ENCODE data around the gene FAM118B.

FAM118B gene

DNA sequence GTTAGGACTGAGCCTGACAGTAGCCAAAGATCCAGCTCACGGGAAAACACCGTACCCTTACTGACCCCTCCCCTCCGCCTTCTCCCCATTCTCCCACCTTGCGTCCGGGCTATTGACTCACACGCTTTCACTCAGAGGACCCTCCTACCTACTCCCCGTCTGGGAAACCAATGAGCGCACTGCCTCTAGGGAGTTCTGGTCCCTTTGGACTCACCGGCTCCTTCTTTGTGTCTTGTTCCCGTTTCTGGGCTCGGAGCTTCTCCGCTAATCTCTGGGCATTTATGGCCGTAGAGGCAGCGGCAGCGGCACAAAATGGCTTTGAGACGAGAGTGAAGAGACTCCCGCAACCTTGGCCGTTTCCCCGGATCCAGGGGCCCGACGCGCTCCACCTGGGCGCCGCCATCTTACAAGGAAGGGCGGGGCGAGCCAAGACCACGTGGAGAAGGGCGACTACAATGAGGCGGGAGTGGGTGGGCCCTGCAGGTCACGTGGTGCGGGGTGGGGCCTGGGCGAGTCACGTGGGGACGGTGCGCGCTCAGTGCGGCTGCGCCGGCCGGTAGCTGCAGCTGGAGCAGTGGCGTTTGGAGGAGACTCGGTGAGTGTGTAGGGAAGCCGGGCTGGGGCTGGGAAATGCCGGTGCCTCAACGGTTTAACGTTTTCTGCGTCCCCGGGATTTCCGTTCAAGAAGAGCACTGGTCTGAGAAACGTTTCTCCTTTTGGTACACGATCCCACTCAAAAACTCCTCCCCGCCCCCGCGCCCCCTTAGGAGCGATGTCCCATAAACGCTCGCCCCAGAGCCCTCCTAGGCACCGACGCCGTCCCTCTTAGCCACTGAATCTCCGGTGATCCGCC lies at the start of gene FAM118B, which contains the start of gene RPUSD4:
TSS of gene FAM118B (plus strand) at position 547 of the 853 bp plus-strand sequence. CDS start 23,220 bp downstream, outside the sequence.
TSS of gene RPUSD4 (minus strand) at position 415 of the 853 bp plus-strand sequence. CDS start at position 403, 12 bp downstream.
- FAIRE-seq (no peak), DNase-seq (ENCODE audit: insufficient read length, low spot score) (peak; percentile 96)
- TF ChIP-seq, protein P1, sequence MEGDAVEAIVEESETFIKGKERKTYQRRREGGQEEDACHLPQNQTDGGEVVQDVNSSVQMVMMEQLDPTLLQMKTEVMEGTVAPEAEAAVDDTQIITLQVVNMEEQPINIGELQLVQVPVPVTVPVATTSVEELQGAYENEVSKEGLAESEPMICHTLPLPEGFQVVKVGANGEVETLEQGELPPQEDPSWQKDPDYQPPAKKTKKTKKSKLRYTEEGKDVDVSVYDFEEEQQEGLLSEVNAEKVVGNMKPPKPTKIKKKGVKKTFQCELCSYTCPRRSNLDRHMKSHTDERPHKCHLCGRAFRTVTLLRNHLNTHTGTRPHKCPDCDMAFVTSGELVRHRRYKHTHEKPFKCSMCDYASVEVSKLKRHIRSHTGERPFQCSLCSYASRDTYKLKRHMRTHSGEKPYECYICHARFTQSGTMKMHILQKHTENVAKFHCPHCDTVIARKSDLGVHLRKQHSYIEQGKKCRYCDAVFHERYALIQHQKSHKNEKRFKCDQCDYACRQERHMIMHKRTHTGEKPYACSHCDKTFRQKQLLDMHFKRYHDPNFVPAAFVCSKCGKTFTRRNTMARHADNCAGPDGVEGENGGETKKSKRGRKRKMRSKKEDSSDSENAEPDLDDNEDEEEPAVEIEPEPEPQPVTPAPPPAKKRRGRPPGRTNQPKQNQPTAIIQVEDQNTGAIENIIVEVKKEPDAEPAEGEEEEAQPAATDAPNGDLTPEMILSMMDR (IDR thresholded peaks at IDR 0.05; ENCODE audit: insufficient read depth, missing control alignments), result no peak

DNA sequence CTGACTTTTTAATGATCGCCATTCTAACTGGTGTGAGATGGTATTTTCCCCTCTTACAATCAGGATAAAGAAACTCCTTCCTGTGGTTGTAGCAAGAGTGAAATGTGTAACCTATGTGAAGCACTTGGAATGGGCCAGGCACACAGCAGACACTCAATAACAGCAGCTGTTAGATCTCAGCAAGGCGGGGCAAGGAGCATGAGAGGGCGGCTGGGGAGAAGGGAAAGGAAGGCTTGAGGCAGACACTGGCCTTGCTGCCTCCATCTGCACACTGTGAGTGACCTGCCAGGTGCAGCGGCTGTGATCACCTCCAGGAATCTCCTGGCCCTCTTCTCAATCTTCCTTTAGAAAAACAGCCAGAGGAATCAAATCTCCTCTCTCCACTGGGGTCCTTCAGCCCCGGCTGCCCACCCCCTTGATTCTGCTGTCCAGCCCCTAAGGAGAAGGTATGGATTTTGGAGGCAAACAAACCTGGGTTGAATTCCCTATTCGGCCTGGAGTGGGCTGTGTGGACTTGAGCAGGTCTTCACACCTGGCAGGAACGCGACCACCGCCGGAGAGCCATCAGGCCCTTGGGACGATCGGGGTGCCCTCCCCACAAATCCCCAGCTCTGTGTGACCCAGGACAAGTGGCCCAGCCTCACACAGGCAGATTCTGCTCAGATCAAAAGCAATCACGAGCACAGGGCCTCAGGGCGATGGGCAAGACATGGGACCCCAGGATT lies 49.1 kb upstream of the FAM118B start:
- FAIRE-seq (no peak), DNase-seq (ENCODE audit: insufficient read length, low spot score) (no peak)
- TF ChIP-seq, protein P1 (IDR thresholded peaks at IDR 0.05; ENCODE audit: insufficient read depth, missing control alignments), result no peak

DNA sequence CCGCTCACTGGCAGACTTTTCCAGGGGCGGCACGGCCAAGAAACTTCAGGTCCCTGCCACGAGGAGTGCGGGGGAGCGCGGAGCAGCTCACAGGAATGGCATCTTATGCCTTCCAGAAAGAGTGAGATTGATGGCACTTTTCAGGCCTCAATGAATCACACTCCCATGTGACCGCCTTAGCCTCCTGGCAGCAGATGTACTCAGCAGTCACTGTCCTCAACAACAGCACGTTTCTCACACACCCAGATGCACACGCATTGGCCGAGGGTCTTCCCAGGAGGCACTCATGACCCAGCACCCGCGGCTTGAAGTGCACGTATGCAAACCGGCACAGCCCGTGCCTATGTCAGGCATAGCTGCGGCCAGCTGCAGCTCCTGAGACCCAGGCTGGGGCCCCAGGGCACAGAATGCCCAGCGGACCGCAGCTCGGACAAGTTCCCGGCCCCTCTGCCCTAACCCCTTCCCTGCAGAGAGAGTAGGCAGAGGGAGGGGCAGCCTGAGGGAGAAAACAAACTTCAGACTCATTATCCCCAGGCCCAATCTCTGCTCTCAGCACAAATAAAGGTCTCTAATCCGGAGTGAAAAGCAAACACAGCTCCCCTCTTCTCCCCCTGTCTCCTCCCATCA lies 48.4 kb upstream of the FAM118B start:
- no peak for DNase-seq (ENCODE audit: insufficient read length, low spot score)
- TF ChIP-seq, protein P1 (IDR thresholded peaks at IDR 0.05; ENCODE audit: insufficient read depth, missing control alignments), result no peak
- FAIRE-seq, result no peak

DNA sequence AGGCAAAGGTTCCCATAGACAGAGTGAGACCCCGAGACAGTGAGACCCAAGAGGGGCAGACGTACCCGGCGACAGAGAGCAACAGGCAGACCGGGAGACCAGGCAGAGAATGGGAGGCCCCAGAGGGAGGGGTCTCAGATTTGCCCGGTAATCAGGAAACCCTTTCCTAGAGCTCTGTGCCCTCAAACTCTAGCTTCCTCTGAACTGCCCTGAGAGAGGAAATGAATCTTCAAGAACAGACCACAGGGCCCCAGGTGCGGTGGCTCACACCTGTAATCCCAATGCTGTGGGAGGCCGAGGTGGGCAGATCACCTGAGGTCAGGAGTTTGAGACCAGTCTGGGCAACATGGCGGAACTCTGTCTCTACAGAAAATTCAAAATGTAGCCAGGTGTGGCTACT lies 47.8 kb upstream of the FAM118B start:
- DNase-seq (ENCODE audit: insufficient read length, low spot score) (no peak), FAIRE-seq (no peak)
- TF ChIP-seq, protein P1 (IDR thresholded peaks at IDR 0.05; ENCODE audit: insufficient read depth, missing control alignments), result no peak

DNA sequence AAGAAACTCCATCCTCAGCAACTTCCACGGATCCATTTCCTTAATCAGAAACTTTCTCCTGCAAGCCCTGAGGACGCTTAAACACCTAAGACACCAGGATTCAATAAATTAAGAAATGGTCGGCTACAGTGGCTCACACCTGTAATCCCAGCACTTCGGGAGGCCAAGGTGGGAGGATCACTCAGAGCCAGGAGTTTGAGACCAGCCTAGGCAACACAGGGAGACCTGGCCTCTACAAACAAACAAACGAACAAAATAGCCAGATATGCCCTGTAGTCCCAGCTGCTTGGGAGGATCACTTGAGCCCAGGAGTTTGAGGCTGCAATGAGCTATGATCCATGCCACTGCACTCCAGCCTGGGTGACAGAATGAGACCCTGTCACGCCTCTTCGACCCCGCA lies 46.8 kb upstream of the FAM118B start:
- TF ChIP-seq, protein P1 (IDR thresholded peaks at IDR 0.05; ENCODE audit: insufficient read depth, missing control alignments), result no peak
- FAIRE-seq (no peak), DNase-seq (ENCODE audit: insufficient read length, low spot score) (no peak)

DNA sequence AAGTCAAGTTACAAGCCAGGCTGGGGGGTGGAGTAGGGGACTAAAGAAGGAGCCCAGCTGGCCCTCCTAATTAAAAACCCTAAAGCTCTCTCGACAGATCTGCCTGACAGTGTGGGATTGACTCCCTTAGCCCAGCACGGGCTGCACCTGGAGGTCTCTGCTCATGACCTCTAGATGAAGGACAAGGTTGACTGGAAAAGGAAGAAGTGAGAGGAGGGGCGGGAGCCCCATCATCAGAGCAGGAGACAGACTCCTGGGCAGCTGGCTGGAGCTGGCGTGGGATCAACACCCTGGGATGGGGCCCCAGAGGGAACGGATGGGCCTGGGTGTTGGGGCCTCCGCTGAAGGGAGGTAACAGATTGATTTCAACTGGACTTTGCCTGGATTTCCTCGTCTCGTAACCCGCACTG lies 46.3 kb upstream of the FAM118B start:
- FAIRE-seq, result no peak
- DNase-seq (ENCODE audit: insufficient read length, low spot score), result no peak
- TF ChIP-seq, protein P1 (IDR thresholded peaks at IDR 0.05; ENCODE audit: insufficient read depth, missing control alignments), result no peak
